GM12865 (cell line): ENCODE measurements around the gene ARHGEF19.
"Not testable (repeated sequence)": the region's sequence is repeated elsewhere in the genome, so short reads cannot be mapped to it uniquely, and the experiment has no call there.

Experiments
- DNase-seq: peaks from one replicate; pipeline ENCODE4 v3.0.0; 2010; ENCODE audit warnings: low read depth
- H3K4me3 ChIP-seq: 2 replicates; pipeline ENCODE4 v1.5.1; 2011; ENCODE audit warnings: mild to moderate bottlenecking, low read depth, low read length, control low read depth
- CTCF ChIP-seq: IDR thresholded peaks from 2 replicates; pipeline ENCODE4 v1.5.1; 2011; ENCODE audit warnings: low read length, control low read depth, low read depth, inconsistent platforms; ENCODE audit not compliant: insufficient read depth; ENCODE audit errors: missing control alignments

ARHGEF19 gene

GRCh38 chr1:16203550-16203949 is 8.9 kb downstream of the ARHGEF19 start:
- DNase-seq, result no peak
- no peak for TF ChIP-seq CTCF
- H3K4me3 ChIP-seq, result no peak overlapping the region

GRCh38 chr1:16202281-16203210 is 9.9 kb downstream of the ARHGEF19 start:
- H3K4me3 ChIP-seq, result no peak overlapping the region
- no peak for DNase-seq
- TF ChIP-seq CTCF, result no peak

DNA sequence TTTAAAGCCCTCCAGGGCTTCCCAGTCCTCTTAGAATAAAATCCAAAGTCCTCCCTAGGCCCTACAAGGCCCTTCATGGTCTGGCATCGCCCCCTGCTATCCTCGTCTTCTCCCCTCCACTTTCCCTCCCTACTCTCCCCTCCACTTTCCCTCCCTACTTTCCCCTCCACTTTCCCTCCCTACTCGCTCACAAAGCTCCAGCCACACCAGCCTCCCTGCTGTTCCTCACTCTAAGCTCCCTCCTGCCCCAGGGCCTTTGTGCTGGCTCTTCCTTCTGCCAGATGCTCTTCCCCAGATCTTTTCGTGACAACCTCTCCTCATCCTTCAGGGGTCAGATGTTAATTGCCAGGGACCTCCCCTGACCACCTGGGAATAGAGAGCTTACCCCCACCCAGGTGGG is 12.8 kb downstream of the ARHGEF19 start:
- no peak for DNase-seq
- H3K4me3 ChIP-seq, result no peak overlapping the region
- TF ChIP-seq CTCF, result no peak

GRCh38 chr1:16199157-16199501 is 13.3 kb downstream of the ARHGEF19 start:
- no peak overlapping the region for H3K4me3 ChIP-seq
- no peak for TF ChIP-seq CTCF
- DNase-seq, result no peak

DNA sequence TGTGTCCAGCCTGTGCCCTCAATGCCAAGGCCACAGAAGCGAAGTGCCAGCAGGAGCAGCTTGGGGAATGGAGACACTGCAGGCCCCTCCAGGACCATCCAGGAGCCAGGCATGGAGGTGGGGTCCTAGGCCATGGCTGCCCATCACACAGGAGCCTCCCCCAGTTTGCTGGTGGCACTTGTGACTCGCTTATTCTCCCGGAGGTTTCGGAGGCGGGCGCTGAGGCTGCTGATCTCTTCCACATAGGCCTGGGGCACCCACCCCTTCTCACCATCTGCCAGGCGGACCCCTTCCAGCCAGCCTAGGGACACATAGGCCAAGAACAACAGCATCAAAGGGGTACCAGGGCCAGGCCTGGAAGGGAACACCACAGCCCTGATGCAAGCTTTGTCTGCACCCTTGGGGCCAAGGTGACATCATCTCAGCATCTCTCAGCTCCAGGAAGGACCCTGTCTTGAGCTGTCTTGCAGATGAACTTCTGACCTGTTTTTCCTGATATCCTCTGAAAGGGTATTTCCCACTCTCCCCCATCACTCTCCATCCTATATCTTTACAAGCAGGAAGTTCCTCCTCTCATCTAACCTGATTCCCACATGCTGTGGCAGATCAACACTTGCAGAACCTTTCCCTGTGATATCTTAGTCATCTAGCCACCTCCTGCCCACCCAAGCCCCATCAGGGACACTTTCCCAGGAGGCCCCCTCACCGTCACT is 13.9 kb downstream of the ARHGEF19 start:
- H3K4me3 ChIP-seq, result no peak overlapping the region
- TF ChIP-seq CTCF, result no peak
- no peak for DNase-seq

GRCh38 chr1:16196874-16197273 is 15.6 kb downstream of the ARHGEF19 start:
- TF ChIP-seq CTCF, result no peak
- no peak overlapping the region for H3K4me3 ChIP-seq
- DNase-seq, result no peak

DNA sequence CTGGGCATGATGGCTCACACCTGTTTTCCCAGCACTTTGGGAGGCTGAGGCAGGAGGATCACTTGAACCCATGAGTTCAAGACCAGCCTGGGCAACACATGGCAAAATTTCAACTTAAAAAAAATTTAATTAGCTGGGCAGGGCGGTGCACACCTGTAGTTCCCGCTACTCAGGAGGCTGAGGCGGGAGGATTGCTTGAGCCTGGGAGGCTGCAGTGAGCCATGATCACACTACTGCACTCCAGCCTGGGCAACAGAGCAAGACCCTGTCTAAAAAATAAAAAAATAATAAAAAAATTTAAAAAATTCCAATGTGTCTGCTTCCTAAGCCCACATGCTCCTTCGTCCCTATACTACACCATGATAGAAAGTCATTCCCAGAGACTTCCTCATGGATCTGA is 16.3 kb downstream of the ARHGEF19 start:
- not testable (repeated sequence) for DNase-seq, H3K4me3 ChIP-seq
